HepG2 (cell line): ENCODE results near the gene COX15. TPM values are rescaled to one million over a fixed set of nuclear protein-coding genes. Genes with fewer than 3 reads are reported as not detected.
A peak's percentile ranks its signal among the peaks of the same experiment; 100 is the strongest.

ENCODE experiments used
- BORCS8-MEF2B ChIP-seq: sonication (generic); formaldehyde crosslinking; IDR thresholded peaks from 2 replicates; pipeline ENCODE4 v1.8.0; 2022; ENCODE audit warnings: mild to moderate bottlenecking, missing genetic modification reagents
- FOXA3 ChIP-seq: IDR thresholded peaks from 2 replicates; pipeline ENCODE4 v1.6.1; 2016; ENCODE audit warnings: missing genetic modification reagents, missing compliant biosample characterization
- MED13 ChIP-seq: sonication (generic); formaldehyde crosslinking; IDR thresholded peaks from 2 replicates; pipeline ENCODE4 v1.5.0; 2020; ENCODE audit warnings: missing genetic modification reagents
- MIXL1 ChIP-seq: IDR thresholded peaks from 2 replicates; pipeline ENCODE4 v1.6.1; 2016
- NCOR1 ChIP-seq: fragments of 200-600 bp; sonication (generic); IDR thresholded peaks from 2 replicates; pipeline ENCODE4 v1.7.0; 2017; ENCODE audit warnings: antibody characterized with exemption, low read length, borderline replicate concordance
- NFE2L2 ChIP-seq: fragments of 150-350 bp; IDR thresholded peaks from 2 replicates; pipeline ENCODE4 v1.6.1; 2014; ENCODE audit warnings: low read length
- PAF1 ChIP-seq: IDR thresholded peaks from 2 replicates; pipeline ENCODE4 v1.6.1; 2016; ENCODE audit warnings: missing genetic modification reagents, missing compliant biosample characterization
- SP1 ChIP-seq, 2 experiments: fragments of 450-650 bp in 1 of 2; sonication (generic) in 1 of 2; formaldehyde crosslinking in 1 of 2; IDR thresholded peaks; 2 replicates each; pipeline versions ENCODE4 v1.4.0 to v1.6.1; 2016 to 2020; ENCODE audit warnings: missing genetic modification reagents in 1 of 2
- SP2 ChIP-seq: sonication (generic); formaldehyde crosslinking; IDR thresholded peaks from 2 replicates; pipeline ENCODE4 v1.5.1; 2020; ENCODE audit warnings: mild to moderate bottlenecking, missing genetic modification reagents
- ZEB1 ChIP-seq: IDR thresholded peaks from 2 replicates; pipeline ENCODE4 v1.6.1; 2012; ENCODE audit warnings: mild to moderate bottlenecking, low read depth, inconsistent platforms; ENCODE audit not compliant: insufficient replicate concordance
- ZNF607 ChIP-seq: sonication (generic); formaldehyde crosslinking; IDR thresholded peaks from 2 replicates; pipeline ENCODE4 v1.5.1; 2020; ENCODE audit warnings: missing genetic modification reagents, mild to moderate bottlenecking, borderline replicate concordance
- polyA plus RNA-seq, 8 experiments: library from polyadenylated mRNA; depleted of rRNA in 3 of 8; stranded (reverse) in 7 of 8; unstranded in 1 of 8; fragments of >200 nt; fragmentation: Illumina TruSeq in 4 of 8; extraction: Trizol in 4 of 8; gene quantifications; 2 replicates each; pipeline versions ENCODE4 v1.2.1 to v1.2.3, GENCODE V29; 2011 to 2016; ENCODE audit warnings: low read depth in 4 of 8, missing spikeins in 1 of 8, mixed read lengths in 1 of 8; ENCODE audit not compliant: insufficient read depth in 1 of 8
- total RNA-seq, 5 experiments: library from RNA; depleted of rRNA; stranded (reverse); fragments of >200 nt; fragmentation: Illumina TruSeq; extraction: Trizol; gene quantifications; 2 replicates each; pipeline ENCODE4 v1.2.3, GENCODE V29; 2016; ENCODE audit warnings: low read depth in 1 of 5
- TF ChIP-seq, protein P1 (sequence below): sonication (generic); formaldehyde crosslinking; IDR thresholded peaks from 2 replicates; pipeline ENCODE4 v1.4.0; 2020; ENCODE audit warnings: low read depth, missing genetic modification reagents
- TF ChIP-seq, protein P2 (sequence below): IDR thresholded peaks from 2 replicates; pipeline ENCODE4 v1.4.0; 2020; ENCODE audit warnings: mild to moderate bottlenecking, missing genetic modification reagents
- TF ChIP-seq, protein P3 (sequence below): sonication (generic); formaldehyde crosslinking; IDR thresholded peaks from 2 replicates; pipeline ENCODE4 v1.9.0; 2021; ENCODE audit warnings: missing genetic modification reagents, mild to moderate bottlenecking, borderline replicate concordance
- TF ChIP-seq, protein P4 (sequence below): sonication (generic); formaldehyde crosslinking; IDR thresholded peaks from 2 replicates; pipeline ENCODE4 v1.4.0; 2020; ENCODE audit warnings: missing genetic modification reagents, low read depth, mild to moderate bottlenecking, borderline replicate concordance

COX15 gene
- total and polyA plus RNA-seq, 2 of the 13 experiments (the other 11 are each of a cell fraction or from before 2014, with no cell fraction given) = 19.2 to 44.7 TPM

DNA sequence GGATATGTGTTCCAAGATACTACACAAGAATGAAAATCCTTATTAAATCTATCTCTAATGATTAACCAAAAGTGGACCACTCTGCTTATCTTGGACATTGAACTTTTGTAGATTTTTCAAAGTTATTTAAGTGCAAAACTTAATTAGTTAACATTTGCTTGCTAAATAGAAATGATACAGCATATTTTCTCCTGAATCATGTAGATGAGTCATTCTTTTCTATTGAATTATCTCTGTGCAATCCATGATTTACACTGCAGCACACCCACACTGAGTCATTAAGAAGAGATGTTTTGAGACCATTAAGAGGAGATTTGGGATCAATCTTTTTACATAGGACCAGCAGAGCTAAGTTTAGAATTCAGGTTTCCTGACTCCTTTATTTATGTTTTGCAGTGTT is 43.9 kb upstream of the COX15 start (continued):
- no peak for TF ChIP-seq BORCS8-MEF2B (CRISPR knock-in tag)
- TF ChIP-seq, protein P1, sequence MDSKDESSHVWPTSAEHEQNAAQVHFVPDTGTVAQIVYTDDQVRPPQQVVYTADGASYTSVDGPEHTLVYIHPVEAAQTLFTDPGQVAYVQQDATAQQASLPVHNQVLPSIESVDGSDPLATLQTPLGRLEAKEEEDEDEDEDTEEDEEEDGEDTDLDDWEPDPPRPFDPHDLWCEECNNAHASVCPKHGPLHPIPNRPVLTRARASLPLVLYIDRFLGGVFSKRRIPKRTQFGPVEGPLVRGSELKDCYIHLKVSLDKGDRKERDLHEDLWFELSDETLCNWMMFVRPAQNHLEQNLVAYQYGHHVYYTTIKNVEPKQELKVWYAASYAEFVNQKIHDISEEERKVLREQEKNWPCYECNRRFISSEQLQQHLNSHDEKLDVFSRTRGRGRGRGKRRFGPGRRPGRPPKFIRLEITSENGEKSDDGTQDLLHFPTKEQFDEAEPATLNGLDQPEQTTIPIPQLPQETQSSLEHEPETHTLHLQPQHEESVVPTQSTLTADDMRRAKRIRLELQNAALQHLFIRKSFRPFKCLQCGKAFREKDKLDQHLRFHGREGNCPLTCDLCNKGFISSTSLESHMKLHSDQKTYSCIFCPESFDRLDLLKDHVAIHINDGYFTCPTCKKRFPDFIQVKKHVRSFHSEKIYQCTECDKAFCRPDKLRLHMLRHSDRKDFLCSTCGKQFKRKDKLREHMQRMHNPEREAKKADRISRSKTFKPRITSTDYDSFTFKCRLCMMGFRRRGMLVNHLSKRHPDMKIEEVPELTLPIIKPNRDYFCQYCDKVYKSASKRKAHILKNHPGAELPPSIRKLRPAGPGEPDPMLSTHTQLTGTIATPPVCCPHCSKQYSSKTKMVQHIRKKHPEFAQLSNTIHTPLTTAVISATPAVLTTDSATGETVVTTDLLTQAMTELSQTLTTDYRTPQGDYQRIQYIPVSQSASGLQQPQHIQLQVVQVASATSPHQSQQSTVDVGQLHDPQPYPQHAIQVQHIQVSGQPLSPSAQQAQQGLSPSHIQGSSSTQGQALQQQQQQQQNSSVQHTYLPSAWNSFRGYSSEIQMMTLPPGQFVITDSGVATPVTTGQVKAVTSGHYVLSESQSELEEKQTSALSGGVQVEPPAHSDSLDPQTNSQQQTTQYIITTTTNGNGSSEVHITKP (CRISPR knock-in tag) = no peak
- TF ChIP-seq SP1 (IDR thresholded peaks at IDR 0.05) = no peak
- no peak for TF ChIP-seq SP1 (CRISPR knock-in tag; IDR thresholded peaks at IDR 0.05)
- 0 out of 2 replicates have a peak, but pooled peaks have one; percentile 6 for TF ChIP-seq FOXA3
- TF ChIP-seq NCOR1 = peak; percentile 73; the same call in 1 of the 2 replicates
- TF ChIP-seq PAF1 (CRISPR knock-in tag) = no peak
- TF ChIP-seq, protein P2, sequence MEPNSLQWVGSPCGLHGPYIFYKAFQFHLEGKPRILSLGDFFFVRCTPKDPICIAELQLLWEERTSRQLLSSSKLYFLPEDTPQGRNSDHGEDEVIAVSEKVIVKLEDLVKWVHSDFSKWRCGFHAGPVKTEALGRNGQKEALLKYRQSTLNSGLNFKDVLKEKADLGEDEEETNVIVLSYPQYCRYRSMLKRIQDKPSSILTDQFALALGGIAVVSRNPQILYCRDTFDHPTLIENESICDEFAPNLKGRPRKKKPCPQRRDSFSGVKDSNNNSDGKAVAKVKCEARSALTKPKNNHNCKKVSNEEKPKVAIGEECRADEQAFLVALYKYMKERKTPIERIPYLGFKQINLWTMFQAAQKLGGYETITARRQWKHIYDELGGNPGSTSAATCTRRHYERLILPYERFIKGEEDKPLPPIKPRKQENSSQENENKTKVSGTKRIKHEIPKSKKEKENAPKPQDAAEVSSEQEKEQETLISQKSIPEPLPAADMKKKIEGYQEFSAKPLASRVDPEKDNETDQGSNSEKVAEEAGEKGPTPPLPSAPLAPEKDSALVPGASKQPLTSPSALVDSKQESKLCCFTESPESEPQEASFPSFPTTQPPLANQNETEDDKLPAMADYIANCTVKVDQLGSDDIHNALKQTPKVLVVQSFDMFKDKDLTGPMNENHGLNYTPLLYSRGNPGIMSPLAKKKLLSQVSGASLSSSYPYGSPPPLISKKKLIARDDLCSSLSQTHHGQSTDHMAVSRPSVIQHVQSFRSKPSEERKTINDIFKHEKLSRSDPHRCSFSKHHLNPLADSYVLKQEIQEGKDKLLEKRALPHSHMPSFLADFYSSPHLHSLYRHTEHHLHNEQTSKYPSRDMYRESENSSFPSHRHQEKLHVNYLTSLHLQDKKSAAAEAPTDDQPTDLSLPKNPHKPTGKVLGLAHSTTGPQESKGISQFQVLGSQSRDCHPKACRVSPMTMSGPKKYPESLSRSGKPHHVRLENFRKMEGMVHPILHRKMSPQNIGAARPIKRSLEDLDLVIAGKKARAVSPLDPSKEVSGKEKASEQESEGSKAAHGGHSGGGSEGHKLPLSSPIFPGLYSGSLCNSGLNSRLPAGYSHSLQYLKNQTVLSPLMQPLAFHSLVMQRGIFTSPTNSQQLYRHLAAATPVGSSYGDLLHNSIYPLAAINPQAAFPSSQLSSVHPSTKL (CRISPR knock-in tag) = peak; percentile 20; the same call in 1 of the 2 replicates
- no peak for TF ChIP-seq ZNF607 (CRISPR knock-in tag)
- TF ChIP-seq ZEB1 = no peak
- peak; percentile 90 for TF ChIP-seq NFE2L2
- peak; percentile 67; the same call in 1 of the 2 replicates for TF ChIP-seq MIXL1 (CRISPR knock-in tag)
- TF ChIP-seq, protein P3, sequence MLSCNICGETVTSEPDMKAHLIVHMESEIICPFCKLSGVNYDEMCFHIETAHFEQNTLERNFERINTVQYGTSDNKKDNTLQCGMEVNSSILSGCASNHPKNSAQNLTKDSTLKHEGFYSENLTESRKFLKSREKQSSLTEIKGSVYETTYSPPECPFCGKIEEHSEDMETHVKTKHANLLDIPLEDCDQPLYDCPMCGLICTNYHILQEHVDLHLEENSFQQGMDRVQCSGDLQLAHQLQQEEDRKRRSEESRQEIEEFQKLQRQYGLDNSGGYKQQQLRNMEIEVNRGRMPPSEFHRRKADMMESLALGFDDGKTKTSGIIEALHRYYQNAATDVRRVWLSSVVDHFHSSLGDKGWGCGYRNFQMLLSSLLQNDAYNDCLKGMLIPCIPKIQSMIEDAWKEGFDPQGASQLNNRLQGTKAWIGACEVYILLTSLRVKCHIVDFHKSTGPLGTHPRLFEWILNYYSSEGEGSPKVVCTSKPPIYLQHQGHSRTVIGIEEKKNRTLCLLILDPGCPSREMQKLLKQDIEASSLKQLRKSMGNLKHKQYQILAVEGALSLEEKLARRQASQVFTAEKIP (CRISPR knock-in tag) = no peak
- no peak for TF ChIP-seq SP2 (CRISPR knock-in tag)
- TF ChIP-seq MED13 (CRISPR knock-in tag) = no peak
- TF ChIP-seq, protein P4, sequence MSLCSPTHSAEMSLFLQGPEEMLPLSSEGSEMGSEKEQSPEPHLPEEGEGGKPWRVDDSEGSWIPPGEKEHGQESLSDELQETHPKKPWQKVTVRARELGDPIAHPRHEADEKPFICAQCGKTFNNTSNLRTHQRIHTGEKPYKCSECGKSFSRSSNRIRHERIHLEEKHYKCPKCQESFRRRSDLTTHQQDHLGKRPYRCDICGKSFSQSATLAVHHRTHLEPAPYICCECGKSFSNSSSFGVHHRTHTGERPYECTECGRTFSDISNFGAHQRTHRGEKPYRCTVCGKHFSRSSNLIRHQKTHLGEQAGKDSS = no peak
